Measurements from ENCODE around the gene LSM14A.

DNA sequence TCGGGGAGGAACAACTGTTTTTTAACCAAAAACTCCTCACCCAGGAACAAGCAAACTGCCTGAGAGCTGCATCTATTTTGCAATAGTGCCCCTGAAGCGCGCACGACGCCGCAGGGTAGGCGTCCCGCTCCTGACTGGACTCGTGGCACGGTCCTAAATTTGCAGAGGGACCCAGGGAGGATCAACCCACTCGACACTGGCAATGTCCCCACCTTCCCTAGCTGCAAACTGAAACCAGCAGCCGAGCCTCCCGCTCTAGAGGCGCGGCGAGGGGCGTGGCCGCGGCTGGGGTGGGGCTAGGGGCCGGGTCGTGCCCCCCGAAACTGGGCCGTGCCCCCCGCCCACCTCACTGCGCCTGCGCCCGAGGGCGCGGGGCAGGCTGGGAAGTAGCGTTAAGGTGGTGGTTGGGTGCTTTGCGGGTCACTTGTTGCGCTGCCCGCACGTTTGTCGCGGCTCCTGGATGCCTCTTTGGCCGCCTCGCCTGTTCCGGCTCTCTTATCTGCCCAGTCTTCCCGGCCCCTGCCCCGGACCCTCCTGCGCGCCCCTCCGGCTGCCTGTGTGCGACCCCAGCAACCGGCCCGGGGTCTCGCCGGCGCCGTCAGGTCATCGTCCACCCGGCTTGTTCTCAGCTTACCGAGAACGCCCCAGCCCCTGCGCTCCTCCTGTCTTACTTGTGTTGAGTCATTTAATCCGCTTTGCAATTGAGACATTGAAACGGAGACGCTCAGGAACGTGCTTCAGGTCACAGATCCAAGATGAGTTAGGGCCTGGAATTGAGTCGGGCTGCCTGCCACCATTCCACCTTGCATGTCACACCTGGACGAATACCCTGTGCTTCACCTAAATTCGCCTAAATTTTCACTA lies 37.9 kb upstream of the LSM14A start:
- TF ChIP-seq, protein P1, sequence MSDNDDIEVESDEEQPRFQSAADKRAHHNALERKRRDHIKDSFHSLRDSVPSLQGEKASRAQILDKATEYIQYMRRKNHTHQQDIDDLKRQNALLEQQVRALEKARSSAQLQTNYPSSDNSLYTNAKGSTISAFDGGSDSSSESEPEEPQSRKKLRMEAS (IDR thresholded peaks at IDR 0.05), result peak; percentile 89
- TF ChIP-seq TEAD4 (IDR thresholded peaks at IDR 0.05) (no peak), EP300 (IDR thresholded peaks at IDR 0.05; ENCODE audit: borderline replicate concordance) (no peak), CEBPB (IDR thresholded peaks at IDR 0.05) (peak; percentile 79), CREB1 (IDR thresholded peaks at IDR 0.05; ENCODE audit: low read depth) (no peak), USF1 (IDR thresholded peaks at IDR 0.05) (no peak), RAD21 (IDR thresholded peaks at IDR 0.05; ENCODE audit: low read depth) (no peak)
